Activated naive CD8-positive, alpha-beta T cell treated with anti-CD3 and anti-CD28 coated beads, Interleukin-2, amount 50 U/mL, for 24 hours (primary cell): ENCODE results near the gene TACC2.

ENCODE experiments used
- ATAC-seq: fragments of 150-1000 bp; cut with Tn5 transposase; one replicate; pipeline ENCODE4 v1.10.0; 2021
- DNase-seq: peaks from one replicate; pipeline ENCODE4 v3.0.0; 2021
- H3K27ac Mint-ChIP-seq: one replicate; pipeline ENCODE4 v1.8.0; 2021; ENCODE audit warnings: mild to moderate bottlenecking, mixed read lengths
- H3K27me3 Mint-ChIP-seq: one replicate; pipeline ENCODE4 v1.8.0; 2021; ENCODE audit warnings: mixed read lengths
- H3K36me3 Mint-ChIP-seq: one replicate; pipeline ENCODE4 v1.8.0; 2021; ENCODE audit warnings: low read depth, mixed read lengths
- H3K4me1 Mint-ChIP-seq: one replicate; pipeline ENCODE4 v1.8.0; 2021; ENCODE audit warnings: mixed read lengths
- H3K4me3 Mint-ChIP-seq: one replicate; pipeline ENCODE4 v1.8.0; 2021; ENCODE audit warnings: mild to moderate bottlenecking, moderate library complexity, mixed read lengths
- H3K9me3 Mint-ChIP-seq: one replicate; pipeline ENCODE4 v1.8.0; 2021; ENCODE audit warnings: mixed read lengths

Gene TACC2

DNA sequence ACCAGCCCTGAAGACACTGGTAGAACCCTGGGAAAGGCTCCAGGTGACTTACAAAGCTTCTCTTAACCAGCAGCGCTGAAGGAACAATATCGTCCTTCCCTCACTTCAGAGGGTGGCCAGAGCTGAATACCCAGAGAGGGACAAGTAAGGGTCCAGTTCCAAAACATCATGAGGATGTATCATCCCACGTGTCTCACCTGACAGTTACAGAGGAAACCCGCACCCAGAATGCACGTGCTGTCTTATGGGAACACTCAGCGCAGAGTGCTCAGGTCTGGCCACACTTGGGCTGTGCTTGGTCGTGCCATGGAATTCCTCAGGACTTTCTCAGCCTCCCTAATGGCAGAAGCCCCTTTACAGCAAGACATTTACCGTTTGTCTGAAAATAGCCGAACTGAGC is 235.2 kb downstream of the TACC2 start:
- H3K9me3 Mint-ChIP-seq, result no peaks in the 10 kb centered on the region
- ATAC-seq (no peak), DNase-seq (no peak)
- H3K36me3 Mint-ChIP-seq, result no peaks in the 10 kb centered on the region
- peaks cover 4% of the 10 kb centered on the region for H3K27me3 Mint-ChIP-seq
- H3K27ac Mint-ChIP-seq, result no peak overlapping the region
- no peak overlapping the region for H3K4me3 Mint-ChIP-seq
- H3K4me1 Mint-ChIP-seq, result peaks cover 2% of the 10 kb centered on the region

GRCh38 chr10:122225330-122225729 is 236.4 kb downstream of the TACC2 start:
- no peak overlapping the region for H3K4me3 Mint-ChIP-seq
- H3K27me3 Mint-ChIP-seq, result peaks cover 4% of the 10 kb centered on the region
- H3K4me1 Mint-ChIP-seq, result peaks cover 2% of the 10 kb centered on the region
- no peak overlapping the region for H3K27ac Mint-ChIP-seq
- no peaks in the 10 kb centered on the region for H3K9me3 Mint-ChIP-seq
- no peak for DNase-seq
- H3K36me3 Mint-ChIP-seq, result no peaks in the 10 kb centered on the region
- ATAC-seq, result no peak

DNA sequence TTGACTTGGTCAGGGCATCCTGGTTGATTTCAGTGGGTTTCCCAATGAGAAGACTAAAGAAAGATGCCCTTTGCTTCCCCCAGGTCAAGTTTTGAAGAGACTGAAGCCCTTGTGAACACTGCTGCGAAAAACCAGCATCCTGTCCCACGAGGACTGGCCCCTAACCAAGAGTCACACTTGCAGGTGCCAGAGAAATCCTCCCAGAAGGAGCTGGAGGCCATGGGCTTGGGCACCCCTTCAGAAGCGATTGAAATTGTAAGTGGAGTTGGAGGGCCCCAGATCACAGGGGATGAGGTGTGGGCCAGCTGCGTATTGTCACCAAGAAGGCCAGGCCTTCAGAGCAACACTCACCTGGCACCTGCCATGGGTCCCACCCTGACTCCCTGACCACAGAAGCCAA is 238.8 kb downstream of the TACC2 start:
- Mint-ChIP-seq H3K27me3 (peaks cover 4% of the 10 kb centered on the region), H3K4me3 (no peak overlapping the region), H3K36me3 (no peaks in the 10 kb centered on the region), H3K4me1 (peaks cover 2% of the 10 kb centered on the region), H3K9me3 (no peaks in the 10 kb centered on the region), H3K27ac (no peak overlapping the region)
- ATAC-seq (no peak), DNase-seq (no peak)

DNA sequence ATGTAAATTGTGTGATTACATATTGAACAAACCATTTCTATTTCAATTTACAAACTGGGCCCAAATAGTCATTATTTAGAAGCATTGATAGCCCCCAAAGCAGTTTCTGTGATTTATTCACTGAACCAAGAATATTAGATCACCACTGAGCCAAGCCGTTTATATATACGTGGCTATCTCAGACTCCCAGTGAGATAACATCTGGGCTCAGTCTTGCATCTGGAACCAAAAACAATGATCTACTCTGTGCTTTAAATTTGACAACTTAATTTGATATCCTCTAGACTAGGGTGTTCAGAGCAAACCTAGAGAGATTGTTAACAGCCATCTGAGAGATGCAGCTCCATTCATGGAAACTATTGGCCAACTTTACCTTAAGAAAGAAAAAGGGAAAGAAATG is 240.7 kb downstream of the TACC2 start:
- Mint-ChIP-seq H3K9me3 (no peaks in the 10 kb centered on the region), H3K4me1 (peaks cover 2% of the 10 kb centered on the region), H3K27me3 (peaks cover 4% of the 10 kb centered on the region), H3K4me3 (no peak overlapping the region), H3K27ac (no peak overlapping the region), H3K36me3 (no peaks in the 10 kb centered on the region)
- ATAC-seq (no peak), DNase-seq (no peak)

DNA sequence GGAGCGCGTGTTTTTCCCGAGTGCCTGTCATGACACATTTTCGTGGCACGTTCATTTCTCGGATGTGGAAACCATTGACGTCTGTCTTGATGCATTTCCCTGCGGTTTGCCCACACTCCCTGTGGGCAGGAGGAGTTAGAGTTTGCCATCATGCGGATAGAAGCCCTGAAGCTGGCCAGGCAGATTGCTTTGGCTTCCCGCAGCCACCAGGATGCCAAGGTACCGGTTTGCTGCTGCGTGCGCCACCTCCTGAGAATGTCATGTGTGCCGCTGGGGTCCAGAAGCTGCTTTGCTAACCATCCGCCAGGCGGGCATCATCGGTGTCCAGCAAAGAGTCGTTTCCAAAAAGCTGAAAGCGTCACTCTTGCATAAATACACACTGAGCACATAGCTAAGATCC is 241.3 kb downstream of the TACC2 start:
- Mint-ChIP-seq H3K9me3 (no peaks in the 10 kb centered on the region), H3K4me3 (no peak overlapping the region), H3K27me3 (peaks cover 4% of the 10 kb centered on the region), H3K4me1 (peaks cover 2% of the 10 kb centered on the region), H3K27ac (no peak overlapping the region), H3K36me3 (no peaks in the 10 kb centered on the region)
- DNase-seq (no peak), ATAC-seq (no peak)

DNA sequence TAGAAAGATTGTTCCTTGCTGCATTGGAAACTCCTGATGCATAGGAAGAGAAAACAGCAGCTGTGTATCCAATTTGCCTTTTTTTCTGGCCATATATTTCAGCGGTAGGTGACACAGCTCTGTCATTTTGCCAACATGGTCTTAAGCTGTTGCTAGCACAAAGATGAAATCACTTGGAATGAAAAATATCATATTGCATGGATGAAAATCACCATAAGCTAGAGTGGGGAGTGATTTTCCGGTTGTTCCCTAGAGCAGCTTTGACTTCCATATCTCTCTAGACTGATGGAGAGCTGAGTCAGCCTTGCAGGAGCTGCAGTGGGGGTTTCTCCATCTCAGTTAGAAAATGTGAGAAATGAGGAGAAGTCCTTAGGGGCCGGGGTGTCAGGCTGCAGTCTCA is 243.8 kb downstream of the TACC2 start:
- no peaks in the 10 kb centered on the region for H3K36me3 Mint-ChIP-seq
- ATAC-seq (no peak), DNase-seq (no peak)
- H3K27me3 Mint-ChIP-seq, result no peaks in the 10 kb centered on the region
- no peak overlapping the region for H3K4me3 Mint-ChIP-seq
- no peaks in the 10 kb centered on the region for H3K9me3 Mint-ChIP-seq
- H3K4me1 Mint-ChIP-seq, result no peaks in the 10 kb centered on the region
- H3K27ac Mint-ChIP-seq, result no peak overlapping the region

DNA sequence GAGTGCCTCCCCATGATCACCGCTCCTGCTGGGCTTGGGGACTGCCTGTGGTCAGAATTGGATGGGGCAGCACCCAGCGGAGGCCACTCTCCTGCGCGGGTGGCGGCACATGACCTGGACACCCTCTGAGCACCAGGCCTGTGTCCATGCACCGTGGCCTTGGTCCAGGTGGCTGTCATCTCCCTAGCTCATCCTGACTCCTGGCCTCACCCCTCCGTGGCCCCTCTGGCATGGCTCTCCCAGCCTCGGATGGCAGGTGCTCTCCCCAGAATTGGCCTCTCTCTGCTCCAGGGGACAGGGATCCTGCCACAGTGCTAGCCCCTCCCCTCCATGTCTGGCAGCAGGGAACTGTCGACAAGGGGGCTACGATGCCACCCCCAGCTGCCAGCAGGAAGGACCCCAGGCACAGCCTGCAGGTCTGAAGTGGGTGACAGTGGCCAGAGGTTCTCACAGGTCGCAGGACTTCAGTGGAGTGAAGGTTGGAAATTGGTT is 244.9 kb downstream of the TACC2 start:
- no peaks in the 10 kb centered on the region for H3K27me3 Mint-ChIP-seq
- ATAC-seq (no peak), DNase-seq (no peak)

DNA sequence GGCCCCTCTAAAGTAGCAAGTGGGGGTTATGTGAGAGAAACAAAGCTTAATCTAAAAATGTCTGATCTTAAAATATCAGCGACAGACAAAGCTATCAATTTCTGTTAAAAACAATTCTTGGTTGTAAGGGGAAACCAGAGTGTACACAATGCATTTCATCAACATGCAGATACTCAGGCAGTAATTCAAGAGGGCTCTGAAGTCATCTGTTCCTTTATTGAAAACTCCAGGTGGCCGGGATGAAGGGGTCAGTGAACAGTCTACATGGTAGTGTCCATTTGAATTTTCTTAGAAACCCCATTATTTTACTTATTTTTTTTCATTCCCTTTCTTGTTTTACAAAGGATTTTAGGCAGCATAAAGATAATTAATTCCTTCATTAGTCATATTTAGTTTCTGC is 245.5 kb downstream of the TACC2 start:
- Mint-ChIP-seq H3K4me1 (no peaks in the 10 kb centered on the region), H3K27ac (no peak overlapping the region), H3K36me3 (no peaks in the 10 kb centered on the region), H3K9me3 (no peaks in the 10 kb centered on the region), H3K27me3 (no peaks in the 10 kb centered on the region), H3K4me3 (no peak overlapping the region)
- ATAC-seq (no peak), DNase-seq (no peak)

More for the DNA sequence above, 244.9 kb downstream of the TACC2 start:
- no peaks in the 10 kb centered on the region for H3K9me3 Mint-ChIP-seq
- H3K4me3 Mint-ChIP-seq, result no peak overlapping the region
- H3K36me3 Mint-ChIP-seq, result no peaks in the 10 kb centered on the region
- no peak overlapping the region for H3K27ac Mint-ChIP-seq
- no peaks in the 10 kb centered on the region for H3K4me1 Mint-ChIP-seq

DNA sequence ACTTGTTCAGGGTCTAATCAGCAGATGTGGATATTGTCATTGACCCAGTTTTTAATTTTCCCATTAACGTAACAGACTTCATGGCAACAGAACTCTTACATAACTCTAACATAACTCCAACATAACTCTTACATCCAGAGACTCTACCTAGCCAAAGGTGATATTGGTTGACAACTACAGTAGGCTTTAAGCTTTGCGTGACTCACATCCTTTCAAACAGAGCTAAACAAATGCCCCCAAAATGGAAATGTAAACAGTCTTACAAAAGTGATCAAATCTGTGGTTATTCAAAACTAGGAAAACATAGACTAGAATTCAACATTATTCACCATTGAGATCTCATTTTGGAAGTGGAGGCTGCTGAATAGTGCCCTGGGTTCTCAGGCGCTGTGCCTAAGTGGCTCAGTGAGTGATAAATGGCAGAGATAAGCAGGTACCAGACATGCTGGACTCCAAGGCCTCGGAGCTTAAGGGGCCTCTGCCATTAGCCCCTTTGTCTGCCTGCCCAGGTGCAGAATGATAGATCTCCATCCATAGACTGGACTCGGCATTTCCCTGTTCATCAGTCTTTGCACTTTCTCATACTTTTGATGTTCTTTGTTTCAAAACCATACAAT is 247.8 kb downstream of the TACC2 start:
- DNase-seq, result no peak
- ATAC-seq, result no peak
- Mint-ChIP-seq H3K4me1 (no peaks in the 10 kb centered on the region), H3K27ac (no peak overlapping the region), H3K27me3 (no peaks in the 10 kb centered on the region), H3K4me3 (no peak overlapping the region), H3K36me3 (no peaks in the 10 kb centered on the region), H3K9me3 (no peaks in the 10 kb centered on the region)

DNA sequence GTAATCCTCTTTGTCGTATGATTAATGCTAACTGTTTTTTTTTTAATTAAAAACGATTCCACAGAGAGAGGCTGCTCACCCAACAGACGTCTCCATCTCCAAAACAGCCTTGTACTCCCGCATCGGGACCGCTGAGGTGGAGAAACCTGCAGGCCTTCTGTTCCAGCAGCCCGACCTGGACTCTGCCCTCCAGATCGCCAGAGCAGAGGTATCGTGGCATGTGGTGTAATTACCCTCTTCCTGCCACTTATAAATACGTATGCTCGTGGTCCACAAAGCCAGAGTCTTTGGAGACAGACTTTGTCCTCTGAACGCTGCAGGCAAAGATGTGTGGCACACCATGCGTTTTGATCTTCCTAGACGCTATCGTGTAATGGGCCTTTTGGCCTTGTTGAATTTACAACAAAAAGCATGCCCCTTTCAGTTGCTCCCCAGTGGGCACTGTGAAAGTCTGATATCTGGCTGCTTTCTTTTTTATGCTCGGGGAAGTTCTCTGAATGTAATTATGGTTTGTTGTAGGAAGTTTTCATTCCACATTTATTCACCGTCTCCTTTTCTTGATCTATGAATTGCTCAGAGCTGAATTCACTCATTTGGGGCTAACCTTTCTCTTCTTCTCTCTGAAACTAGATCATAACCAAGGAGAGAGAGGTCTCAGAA is 248.5 kb downstream of the TACC2 start:
- H3K36me3 Mint-ChIP-seq, result no peaks in the 10 kb centered on the region
- H3K27me3 Mint-ChIP-seq, result no peaks in the 10 kb centered on the region
- H3K4me1 Mint-ChIP-seq, result no peaks in the 10 kb centered on the region
- no peak overlapping the region for H3K4me3 Mint-ChIP-seq
- H3K27ac Mint-ChIP-seq, result no peak overlapping the region
- H3K9me3 Mint-ChIP-seq, result no peaks in the 10 kb centered on the region
- no peak for ATAC-seq
- DNase-seq, result no peak

GRCh38 chr10:122239578-122240257 is 250.8 kb downstream of the TACC2 start:
- Mint-ChIP-seq H3K36me3 (no peaks in the 10 kb centered on the region), H3K4me3 (no peak overlapping the region), H3K9me3 (no peaks in the 10 kb centered on the region), H3K27me3 (no peaks in the 10 kb centered on the region), H3K4me1 (no peaks in the 10 kb centered on the region), H3K27ac (no peak overlapping the region)
- ATAC-seq (no peak), DNase-seq (no peak)

DNA sequence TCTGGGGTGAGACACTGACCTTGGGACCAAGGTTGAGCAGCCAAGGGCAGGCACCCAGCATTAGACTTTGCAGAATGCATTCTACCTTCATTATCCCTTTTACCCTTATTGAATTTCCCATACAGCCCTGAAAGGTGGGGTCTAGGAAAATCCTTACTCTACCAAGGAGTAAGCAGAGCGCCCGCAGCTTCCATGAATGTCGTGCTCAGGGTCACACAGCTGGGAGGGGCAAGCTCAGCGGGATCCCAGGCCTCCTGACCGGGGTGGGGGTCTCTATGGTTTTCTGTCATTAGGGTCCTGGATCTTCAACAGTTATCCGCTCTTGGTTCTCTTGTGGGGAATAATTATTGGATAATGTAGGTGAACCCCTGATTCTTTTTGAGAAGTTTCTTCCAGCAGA is 251.4 kb downstream of the TACC2 start:
- Mint-ChIP-seq H3K9me3 (no peaks in the 10 kb centered on the region), H3K27me3 (peaks cover 2% of the 10 kb centered on the region), H3K4me3 (no peak overlapping the region), H3K36me3 (no peaks in the 10 kb centered on the region), H3K4me1 (no peaks in the 10 kb centered on the region), H3K27ac (no peak overlapping the region)
- ATAC-seq, result no peak
- no peak for DNase-seq

DNA sequence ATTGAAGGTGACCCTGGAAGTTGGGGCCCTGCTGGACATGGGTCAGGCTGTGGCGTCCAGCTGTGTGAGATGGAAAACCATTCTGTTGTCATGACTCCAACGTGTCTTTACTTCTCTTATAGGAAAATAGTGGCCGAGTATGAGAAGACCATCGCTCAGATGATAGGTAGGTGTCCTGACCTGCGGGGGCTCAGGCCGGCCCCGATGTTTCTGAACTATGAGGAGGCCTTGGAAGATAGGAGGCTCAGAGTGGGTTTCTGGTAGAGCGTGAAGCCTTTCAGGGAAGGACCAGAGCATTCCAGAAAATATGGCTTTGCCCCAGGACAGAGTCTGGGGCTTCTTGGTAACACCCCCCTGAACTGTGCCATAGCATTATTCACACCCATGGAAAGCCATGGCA is 252.9 kb downstream of the TACC2 start:
- Mint-ChIP-seq H3K4me3 (no peak overlapping the region), H3K36me3 (no peaks in the 10 kb centered on the region), H3K27ac (no peak overlapping the region), H3K27me3 (peaks cover 2% of the 10 kb centered on the region), H3K4me1 (no peaks in the 10 kb centered on the region), H3K9me3 (no peaks in the 10 kb centered on the region)
- no peak for DNase-seq
- no peak for ATAC-seq

- ATAC-seq (no peak), DNase-seq (no peak)
- Mint-ChIP-seq H3K4me3 (no peak overlapping the region), H3K36me3 (no peaks in the 10 kb centered on the region), H3K4me1 (no peaks in the 10 kb centered on the region), H3K27ac (no peak overlapping the region), H3K9me3 (no peaks in the 10 kb centered on the region), H3K27me3 (peaks cover 2% of the 10 kb centered on the region)
Observed at GRCh38 chr10:122243550-122243949, 254.6 kb downstream of the TACC2 start.
